GM18520 (cell line): Measurements from ENCODE around the gene DAZAP1.
A peak's percentile ranks its signal among the peaks of the same experiment; 100 is the strongest.

Source experiments
- ATAC-seq: cut with Tn5 transposase; IDR thresholded peaks from one replicate; pipeline ENCODE4 v1.9.1; 2021; ENCODE audit not compliant: unreplicated experiment

DAZAP1 gene

DNA sequence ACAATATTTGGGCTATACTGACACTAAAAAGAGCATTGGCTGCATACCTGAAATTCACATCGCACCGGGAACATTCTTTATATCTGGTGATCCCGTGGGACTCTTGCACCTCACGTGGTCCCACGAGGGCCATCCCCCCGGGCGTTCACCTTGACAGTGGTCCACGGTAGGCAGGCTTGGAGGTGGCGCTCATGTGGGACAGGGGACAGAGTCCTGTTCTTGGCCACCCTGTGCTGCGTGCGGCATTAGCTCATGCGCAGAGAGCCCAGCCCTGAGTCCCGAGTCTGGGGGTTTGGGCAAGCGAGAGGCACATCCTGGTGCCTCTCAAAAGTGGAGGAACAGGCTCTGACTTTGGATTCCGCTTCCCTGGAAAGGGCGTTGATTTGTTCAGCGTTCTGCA, 13.5 kb upstream of the DAZAP1 start:
- ATAC-seq = no peak

DNA sequence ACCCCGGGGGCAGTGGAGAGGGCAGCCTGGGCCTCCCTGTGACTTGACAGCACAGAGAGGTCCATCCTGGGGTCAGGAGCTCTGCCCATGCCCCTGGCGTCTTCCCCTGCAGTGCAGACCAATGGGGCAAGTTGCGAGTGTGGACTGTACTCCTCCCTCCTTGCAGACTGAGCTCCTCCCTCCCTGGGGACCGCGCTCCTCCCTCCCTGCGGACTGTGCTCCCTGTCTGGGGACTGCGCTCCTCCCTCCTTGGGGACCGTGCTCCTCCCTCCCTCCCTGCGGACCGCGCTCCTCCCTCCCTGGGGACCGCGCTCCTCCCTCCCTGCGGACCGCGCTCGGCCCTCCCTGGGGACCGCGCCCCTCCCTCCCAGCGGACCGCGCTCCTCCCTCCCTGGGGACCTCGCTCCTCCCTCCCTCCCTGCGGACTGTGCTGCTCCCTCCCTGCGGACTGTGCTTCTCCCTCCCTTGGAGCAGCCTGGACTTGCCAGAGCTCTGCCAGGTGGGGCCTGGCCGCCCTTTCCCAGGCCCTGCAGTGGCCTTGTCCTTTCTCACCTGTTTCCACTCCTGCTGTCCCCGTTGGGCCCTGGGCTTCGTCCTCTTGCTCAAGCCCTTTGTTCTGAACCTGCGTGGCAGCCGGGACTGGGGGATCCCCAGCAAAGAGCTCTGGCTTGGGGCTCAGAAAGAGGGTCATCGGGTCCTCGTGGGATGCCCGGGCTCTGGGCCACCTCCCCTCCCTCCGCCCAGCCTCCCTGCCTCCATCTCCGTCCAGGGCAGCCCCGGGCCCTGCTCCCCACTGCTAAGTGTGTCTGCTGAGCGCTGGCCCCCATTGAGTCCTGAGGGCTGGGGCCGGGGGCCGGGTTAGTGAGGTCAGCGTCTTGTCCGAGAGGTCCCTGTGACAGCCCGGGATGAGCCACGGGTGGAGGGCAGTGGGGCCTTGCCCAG, 12.9 kb upstream of the DAZAP1 start:
- ATAC-seq = no peak

DNA sequence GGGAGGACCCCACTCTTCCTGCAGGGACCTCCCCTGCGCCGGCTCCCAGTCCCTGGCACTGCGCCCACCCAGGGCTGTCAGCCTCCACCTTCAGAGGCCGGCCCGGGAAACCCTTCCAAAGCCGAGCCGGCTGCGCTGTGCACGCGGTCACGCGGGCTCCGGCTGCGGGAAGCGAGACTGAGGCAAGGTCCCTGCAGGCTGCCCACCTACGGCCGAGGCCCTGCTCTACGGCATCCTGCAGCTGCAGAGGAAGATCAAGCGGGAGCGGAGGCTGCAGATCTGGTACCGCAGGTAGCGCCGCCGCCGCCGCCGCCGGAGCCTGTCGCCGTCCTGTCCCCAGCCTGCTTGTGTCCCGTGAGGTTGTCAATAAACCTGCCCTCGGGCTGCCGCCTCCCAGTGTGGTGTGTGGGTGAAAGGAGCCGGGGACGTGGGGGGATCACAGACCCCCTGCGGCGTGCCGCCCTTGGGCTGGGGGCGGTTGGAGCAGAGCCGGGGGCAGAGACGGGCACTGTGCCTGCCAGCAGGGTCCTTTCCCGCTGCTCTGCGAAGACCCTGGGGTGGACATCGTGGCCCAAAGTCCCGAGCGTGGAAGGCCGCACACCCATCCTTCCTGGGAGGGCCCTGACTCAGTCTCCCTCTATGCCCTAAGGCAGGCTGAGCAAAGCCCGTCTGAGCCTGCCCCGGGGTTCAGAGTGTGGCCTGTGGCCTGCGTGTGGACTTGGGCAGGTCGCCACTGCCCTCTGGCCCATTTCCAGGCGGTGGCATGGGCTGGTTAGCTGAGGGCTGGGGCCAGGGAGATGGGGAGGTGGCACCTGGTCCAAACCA, 12.0 kb upstream of the DAZAP1 start:
- no peak for ATAC-seq

DNA sequence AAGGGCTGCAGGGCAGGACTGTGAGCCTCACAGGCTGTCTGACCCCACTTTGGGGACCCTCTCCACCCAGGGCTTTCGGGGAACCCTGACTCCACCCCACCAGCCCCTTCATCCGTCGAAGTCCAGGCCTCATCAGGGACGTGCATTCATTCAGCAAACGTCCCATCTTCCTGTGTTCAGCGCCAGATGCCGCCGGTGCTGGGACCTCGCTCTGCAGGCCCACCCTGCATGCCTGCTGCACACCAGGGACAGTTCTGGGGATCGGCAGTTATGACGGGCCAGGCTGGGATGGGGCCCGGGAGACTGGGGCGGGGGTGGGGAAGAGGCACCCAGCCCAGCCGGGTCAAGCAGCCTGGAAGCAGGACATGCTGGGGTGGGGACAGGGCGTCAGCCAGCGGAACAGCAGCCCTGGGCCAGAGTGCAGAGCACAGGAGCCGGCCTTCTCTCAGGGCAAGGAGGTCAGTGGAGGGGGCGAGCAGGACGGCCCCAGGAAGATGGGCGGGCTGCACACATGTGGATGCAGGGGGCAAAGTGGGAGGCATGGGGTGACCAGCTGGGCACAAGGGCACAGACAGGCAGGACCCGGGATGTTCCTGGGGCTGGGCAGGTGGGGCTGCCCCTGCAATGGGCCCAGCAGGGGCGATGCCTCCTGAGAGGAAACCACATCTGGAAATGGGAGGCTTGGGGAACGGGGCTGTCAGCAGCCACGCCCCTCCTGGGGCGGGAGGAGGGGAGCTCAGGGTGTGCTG, 11.2 kb upstream of the DAZAP1 start:
- ATAC-seq = no peak

DNA sequence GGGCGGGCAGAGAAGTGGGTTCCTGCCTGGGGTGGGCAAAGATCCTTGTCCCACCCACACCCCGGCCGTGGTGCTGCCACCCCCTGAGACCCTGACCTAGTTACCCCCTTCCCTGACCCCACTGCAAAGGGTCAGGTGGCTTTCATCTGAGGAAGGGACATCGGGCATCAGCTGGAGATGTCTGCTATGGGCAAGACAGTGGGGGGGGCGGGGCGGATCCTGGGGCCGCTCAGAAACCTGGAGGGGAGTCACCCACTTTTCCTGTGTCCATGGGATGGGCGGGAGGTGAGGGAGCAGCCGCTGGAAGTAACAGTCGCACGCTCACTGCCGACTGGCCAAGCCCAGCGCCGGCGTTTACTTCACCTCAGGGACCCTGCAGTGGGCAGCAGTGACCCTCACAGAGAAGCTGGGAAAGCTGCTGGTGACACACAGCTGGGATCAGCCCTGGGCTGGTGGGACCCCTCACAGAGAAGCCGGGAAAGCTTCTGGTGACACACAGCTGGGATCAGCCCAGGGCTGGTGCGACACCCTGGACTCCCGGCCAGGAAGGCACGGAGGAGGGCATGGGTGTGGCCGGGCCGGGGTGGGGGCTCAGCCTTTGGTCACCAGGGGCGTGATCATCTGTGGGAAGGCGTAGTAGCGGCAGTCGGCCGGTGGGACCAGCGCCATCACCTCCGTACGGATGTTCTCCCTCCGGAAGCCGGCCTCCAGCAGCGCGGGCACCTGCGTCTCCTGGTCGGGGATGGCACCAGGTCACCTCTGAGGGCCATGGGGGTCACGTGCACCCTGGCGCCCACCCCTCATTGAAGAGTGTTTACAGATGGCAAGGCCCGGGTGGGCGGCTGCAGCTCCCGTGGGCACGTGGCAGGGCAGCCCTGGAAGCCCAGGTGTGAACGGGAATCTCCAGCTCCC, 10.4 kb upstream of the DAZAP1 start:
- no peak for ATAC-seq

DNA sequence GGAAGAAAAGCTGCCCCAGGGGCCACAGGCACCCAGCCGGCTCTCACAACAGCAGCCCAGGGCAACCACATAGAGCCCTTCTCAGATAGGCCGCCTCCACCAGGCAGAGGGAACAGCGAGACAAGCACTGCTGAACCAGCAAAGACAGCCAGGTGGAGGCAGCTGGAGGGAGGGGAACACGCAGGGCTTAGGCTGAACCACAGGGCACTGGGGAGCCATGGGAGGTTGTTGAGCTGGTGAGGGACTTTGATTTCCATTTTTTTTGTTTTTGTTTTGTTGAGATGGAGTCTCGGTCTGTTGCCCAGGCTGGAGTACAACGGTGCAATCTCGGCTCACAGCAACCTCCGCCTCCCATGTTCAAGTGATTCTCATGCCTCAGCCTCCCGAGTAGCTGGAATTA, 9.5 kb upstream of the DAZAP1 start:
- ATAC-seq = no peak

DNA sequence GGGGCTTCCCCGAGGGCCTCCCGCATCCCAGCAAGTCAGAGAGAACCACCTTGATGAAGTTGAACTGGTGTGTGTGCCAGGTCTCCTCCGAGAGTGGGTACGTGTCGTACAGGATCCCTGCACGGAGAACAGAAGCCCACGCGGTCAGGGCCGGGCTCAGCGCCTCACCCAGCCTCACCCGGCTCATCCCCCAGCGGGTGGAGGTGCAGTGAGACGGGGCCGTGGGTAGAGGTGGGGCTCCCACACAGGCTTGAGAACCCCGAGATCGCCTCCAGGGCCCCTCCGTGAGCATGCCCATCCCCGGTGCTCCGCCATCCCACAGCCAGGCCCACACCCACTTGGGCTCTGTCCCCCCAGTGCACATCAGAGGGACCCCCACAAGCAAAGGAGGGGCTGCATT, 8.3 kb upstream of the DAZAP1 start:
- no peak for ATAC-seq

DNA sequence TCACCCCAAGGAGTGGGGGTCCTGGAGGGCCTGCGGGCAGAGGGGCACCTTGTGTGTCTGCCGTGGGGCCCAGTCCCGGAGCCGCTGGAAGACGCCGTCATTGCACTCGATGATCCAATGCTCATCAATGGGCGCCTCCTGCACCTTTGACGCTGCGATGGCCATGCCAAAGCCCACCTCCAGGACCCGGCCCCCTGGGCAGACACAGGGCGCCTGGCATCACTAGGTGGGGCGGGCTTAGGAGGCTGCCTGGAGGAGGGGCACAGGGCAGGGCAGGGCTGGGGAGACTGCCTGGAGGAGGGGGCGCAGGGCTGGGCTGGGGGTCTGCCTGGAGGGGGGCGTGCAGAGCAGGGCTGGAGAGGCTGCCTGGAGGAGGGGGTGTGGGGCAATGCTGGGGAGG, 7.6 kb upstream of the DAZAP1 start:
- ATAC-seq = no peak

DNA sequence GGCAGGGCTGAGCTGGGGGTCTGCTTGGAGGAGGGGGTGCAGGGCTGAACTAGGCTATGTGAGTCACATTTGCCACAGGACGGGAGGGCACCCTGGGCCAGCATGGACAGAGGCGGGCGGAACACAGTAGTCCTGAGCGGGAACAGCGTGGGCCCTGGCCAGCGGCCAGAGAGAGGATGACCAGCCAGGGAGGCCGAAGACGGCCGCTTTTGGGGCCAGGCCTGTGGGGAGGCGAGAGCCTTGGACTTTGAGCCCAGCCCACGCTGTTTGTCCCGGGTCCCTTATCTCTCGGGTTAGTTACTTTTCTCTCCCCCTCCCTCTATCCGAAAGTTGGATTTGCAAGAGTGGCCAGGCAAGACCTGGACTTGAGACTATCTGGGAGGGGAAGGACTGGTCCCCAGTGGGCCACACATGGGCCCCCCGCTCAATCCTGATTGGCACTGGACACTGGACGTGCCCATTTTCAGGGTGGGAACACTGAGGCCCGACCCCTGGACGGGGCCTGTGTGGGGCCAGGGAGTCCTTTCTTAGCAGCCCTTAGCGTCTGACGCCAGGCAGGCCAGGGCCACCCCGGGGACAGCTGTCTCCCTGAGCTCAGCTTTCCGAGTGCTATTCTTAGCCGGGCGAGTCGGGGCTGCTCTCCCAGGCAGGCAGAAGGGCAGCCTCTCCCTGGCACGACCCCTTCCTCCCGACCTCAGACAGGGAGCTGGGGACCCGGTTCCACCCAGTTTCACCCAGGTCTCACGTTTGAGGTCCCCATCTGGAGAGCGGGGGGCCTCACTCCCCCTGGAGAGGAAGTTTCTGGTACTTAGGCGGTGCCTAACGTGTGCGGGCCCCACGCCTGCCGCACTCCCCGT, 6.9 kb upstream of the DAZAP1 start:
- no peak for ATAC-seq

DNA sequence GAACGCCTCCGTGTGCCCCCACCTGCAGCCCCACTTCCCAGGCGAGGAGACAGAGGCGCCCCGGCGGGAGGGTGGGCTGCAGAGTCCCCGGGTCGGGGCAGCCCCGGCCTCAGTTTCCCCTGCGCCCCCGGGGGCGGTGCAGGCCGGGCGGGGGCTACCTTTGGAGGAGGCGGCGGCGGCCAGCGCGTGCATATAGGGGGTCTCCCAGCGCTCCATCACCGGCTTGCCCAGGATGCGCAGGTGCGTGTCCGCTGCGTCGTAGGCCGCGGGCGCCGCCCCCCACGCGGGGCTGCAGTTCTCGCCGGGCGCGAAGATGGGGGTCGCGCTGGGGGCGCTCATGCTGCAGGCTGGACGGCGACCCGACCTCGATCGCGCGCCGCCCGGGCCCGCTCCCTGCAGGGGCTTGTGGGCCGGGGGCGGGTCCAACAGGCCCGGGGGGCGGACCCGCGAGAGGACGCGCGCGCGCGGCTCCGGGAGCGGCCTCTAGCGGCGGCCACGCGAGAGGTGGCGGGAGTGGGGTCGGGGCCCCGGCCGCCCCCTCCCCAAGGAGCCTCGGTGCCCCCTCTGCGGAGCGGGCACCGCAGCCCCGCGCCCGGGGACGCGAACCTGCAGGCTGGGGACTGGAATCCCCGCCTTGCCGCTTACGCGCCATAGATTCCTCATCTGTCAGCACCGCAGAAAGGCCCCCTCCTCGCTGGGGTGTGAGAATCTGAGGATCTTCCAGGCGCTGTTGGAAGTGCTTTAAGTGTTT, 6.1 kb upstream of the DAZAP1 start, which contains the start of gene GAMT:
Gene GAMT, minus strand, starts transcription at position 405 of the 751 bp plus-strand sequence. Its CDS starts 66 bp downstream, at position 339.
- no peak for ATAC-seq

DNA sequence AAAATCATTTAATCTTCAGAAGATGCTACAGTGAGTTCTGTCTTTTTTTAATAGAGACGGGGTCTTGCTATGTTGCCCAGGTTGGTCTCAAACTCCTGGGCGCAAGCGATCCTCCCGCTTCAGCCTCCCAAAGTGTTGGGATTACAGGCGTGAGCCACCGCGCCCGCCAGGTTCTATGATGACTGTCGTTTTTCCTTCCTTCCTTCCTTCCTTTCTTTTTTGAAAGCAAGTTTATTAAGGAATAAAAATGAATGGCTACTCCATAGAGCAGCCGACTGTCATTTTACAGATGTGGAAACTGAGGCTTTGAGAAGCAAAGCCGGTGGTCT, 5.5 kb upstream of the DAZAP1 start:
- ATAC-seq = no peak

DNA sequence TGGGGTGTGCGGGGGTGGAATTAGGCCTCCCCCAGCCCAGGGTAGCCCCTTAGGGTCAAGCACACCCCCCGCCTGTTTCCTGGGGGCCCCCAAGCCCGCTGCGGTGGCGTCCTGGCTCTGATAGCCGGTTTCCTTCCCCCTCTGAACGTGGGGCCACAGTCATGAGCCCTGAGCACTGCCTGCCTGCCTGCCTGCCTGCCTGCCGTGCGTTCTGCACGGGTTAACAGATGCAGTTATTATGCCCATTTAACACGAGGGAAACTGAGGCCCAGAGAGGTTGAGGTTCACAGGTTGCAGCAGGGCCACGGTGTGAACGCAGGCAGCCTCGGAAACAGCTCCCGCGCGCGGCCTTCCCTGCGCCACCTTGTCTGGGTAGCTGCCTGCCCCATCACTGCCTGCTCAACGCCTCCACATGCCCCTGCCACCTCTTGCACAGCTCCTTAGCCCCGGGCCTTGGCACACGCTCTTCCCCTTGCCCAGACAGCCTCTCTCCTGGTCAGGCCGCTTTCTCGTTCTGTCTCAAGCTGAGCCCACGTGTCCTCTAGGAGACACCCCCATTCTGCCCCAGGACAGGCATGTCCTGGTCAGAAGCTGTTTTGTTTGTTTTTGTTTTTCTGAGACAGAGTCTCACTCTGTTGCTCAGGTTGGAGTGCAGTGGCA, 4.8 kb upstream of the DAZAP1 start:
- no peak for ATAC-seq

DNA sequence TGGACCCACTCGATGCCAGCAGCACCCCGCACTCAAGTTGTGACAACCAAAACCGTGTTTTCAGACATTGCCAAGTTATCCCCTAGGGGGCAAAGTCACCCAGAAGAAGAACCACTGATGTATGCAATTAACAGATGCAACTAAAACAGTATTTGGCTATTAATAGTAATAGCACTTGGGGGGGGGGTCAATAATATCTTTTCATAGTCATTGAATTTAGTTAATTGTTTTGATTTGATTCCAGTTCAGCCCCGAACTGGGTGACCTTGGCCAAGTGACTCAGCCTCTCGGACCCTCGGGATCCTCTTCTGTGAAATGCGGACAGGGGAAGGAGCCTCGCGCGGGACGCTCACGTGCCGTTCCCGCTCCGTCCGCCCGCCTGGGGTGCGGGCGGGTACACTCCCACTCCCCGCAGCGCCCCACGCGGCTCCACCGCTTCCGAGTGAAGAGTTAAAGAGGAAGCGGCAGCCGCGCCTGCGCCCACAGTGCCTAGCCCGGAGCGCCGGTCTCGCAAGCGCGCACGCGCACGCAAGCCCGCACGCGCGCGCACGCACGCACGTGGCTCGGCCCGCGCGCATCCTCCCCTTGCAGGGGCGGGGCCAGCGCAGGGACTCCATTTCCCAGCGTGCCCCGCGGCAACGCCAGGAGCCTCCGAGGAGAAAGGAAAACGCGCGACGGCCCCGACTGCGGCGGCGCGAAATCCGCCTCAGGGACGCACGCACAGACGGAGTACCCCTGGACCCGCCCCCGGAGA, 435 bp upstream of the DAZAP1 start:
- peak; percentile 75 for ATAC-seq

DNA sequence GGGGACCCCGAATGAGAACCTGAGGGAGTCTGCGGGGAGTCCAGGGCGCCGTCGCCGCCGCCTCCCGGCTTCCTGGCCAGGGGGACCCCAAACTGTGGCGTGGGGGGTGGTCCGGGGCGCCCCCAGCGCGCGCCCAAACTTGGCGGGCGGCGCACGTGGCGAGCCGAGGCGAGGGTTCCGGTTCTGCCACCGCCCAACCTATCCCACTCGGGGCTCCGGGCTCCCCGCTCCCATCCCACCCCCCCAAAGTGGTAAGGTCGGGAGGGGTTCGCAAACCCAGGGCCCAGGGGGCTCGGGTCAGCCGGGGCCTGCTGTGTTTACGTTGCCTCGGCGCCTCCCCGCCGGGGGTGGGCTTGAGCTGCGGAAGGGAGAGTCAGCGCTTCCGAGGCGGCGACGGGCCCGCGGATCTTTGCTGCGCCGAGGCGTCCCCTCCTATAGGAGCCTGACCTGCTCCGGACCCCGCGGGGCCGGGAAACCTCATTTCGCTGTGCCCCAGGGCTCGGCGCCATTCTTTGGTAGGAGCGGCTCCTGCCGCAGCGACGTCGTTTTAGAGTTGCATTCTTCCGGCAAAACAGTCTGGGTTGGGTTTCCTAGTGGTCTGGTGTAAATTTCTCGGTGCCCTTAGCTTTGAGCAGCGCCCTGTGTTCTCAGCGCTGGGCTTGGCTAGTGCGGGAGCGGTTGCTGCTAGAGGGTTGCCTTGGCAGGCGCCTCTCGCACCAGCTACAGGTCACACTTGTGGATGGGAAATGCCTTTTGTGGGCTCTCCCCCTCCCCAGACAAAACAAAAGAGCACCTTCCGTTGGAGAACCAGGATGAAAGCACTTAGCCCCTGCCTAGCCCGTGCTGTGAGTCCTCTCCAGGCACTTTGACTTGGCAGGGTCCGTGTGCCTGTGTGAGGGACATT, 1.2 kb downstream of the DAZAP1 start:
- ATAC-seq = no peak

DNA sequence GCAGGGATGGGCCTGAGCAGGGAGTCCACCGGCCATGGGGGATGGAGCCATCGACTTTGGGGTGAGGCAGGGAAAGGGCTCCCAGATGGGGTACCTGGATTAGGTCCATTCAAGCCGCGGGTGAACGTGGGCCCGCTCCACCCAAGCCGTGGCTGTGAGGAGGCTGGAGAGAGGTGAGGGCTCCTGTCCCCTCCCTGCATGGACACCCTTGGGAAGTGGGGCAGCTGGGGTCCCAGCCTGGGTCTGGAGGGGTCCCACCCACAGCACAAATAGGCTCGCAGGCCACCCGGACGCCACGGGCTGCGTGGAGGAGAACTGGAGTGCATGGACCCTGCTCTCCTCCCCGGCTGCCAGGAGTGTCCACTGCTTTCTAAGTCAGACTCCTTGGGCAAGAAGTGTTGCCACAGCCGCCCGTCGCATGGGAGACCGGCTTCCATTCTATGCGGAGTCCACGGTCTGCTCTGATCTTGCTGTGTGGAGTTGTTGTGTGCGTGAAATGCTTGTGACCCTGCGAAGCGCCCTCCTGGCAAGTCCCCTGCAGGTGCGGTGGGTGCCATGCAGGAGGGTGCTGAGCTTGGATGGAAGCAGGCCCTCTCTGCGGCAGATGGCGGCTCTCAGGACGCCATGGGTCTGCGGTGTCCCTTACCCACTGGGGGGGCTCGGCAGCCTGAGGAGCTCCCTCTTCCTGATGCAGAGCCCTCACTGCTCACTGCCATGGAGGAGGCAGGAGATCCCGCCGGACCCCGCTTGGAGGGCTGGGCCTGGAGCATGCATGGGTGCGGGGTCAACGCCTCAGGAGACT, 2.0 kb downstream of the DAZAP1 start:
- ATAC-seq = no peak
